Endothelial cell of umbilical vein (primary cell): ENCODE results near the gene XYLB. TPM values are rescaled to one million over a fixed set of nuclear protein-coding genes. Genes with fewer than 3 reads are reported as not detected.

ENCODE experiments used
- BruUV-seq: library from RNA; stranded (reverse); fragments of 400-500 nt; replicated peaks from 2 replicates; lab custom pipeline; 2021; lab: Mats Ljungman, UMichigan
- CTCF ChIA-PET: fragments of 300-600, 350-600 bp; sonication (Branson Sonifier 250); formaldehyde crosslinking; loops from one replicate; lab custom pipeline; 2021; ENCODE audit warnings: antibody characterized with exemption, inconsistent platforms; lab: Charles Lee
- POLR2A ChIA-PET: fragments of 300-600, 350-600 bp; sonication (Branson Sonifier 250); formaldehyde crosslinking; loops from one replicate; lab custom pipeline; 2021; ENCODE audit warnings: antibody characterized with exemption, inconsistent platforms; lab: Charles Lee
- DNase-seq: peaks from one replicate; pipeline ENCODE4 v3.0.0-alpha.2; 2011; ENCODE audit warnings: low read depth, low spot score
- FAIRE-seq: peaks from 2 replicates; lab custom pipeline; 2011; peaks lifted over from hg19 to GRCh38; lab: Jason Lieb, UNC
- H2AFZ ChIP-seq: 2 replicates; pipeline ENCODE4 v1.6.0; 2012; ENCODE audit warnings: low read depth, low read length, control low read depth, inconsistent platforms
- H3K27ac ChIP-seq: 2 replicates; pipeline ENCODE4 v1.5.1; 2011; ENCODE audit warnings: low read depth, mild to moderate bottlenecking, control low read depth, low read length, moderate library complexity; ENCODE audit not compliant: insufficient read depth
- H3K27me3 ChIP-seq, 2 experiments: 2 replicates each; pipeline versions ENCODE4 v1.6.0 to v1.6.1; 2011; ENCODE audit warnings: low read length in 2 of 2, mixed read lengths in 1 of 2; ENCODE audit not compliant: control insufficient read depth in 2 of 2, insufficient read depth in 2 of 2
- H3K36me3 ChIP-seq, 2 experiments: 2 replicates in 1 of 2; 3 replicates in 1 of 2; pipeline ENCODE4 v1.5.1; 2011; ENCODE audit warnings: low read length in 2 of 2, mild to moderate bottlenecking in 1 of 2, moderate library complexity in 1 of 2; ENCODE audit not compliant: control insufficient read depth in 2 of 2, insufficient read depth in 2 of 2; ENCODE audit errors: extremely low read depth in 1 of 2
- H3K4me1 ChIP-seq: 3 replicates; pipeline ENCODE4 v1.5.1; 2011; ENCODE audit warnings: mild to moderate bottlenecking, low read length; ENCODE audit not compliant: control insufficient read depth, insufficient read depth; ENCODE audit errors: extremely low read depth
- H3K4me2 ChIP-seq: 2 replicates; pipeline ENCODE4 v1.6.1; 2011; ENCODE audit warnings: low read length, control low read depth, mixed read lengths; ENCODE audit not compliant: insufficient read depth
- H3K4me3 ChIP-seq, 3 experiments: fragments of 200-600 bp in 1 of 3; sonication (generic), shearing (Covaris generic) in 1 of 3; replicated peaks in 1 of 3; 2 replicates each; pipeline ENCODE4 v1.5.1; 2011 to 2016; ENCODE audit warnings: control low read depth in 3 of 3, low read length in 3 of 3, mild to moderate bottlenecking in 2 of 3, inconsistent platforms in 1 of 3, low read depth in 1 of 3, moderate library complexity in 1 of 3; ENCODE audit not compliant: insufficient read depth in 1 of 3
- H3K79me2 ChIP-seq: 2 replicates; pipeline ENCODE4 v1.6.0; 2012; ENCODE audit warnings: low read length, inconsistent platforms; ENCODE audit not compliant: control insufficient read depth, insufficient read depth
- H3K9ac ChIP-seq: replicated peaks from 2 replicates; pipeline ENCODE3; 2011; ENCODE audit warnings: low read length, control low read depth; ENCODE audit not compliant: insufficient read depth; ENCODE audit errors: extremely low read depth
- H3K9me1 ChIP-seq: replicated peaks from 3 replicates; pipeline ENCODE4 v1.6.0; 2011; ENCODE audit warnings: mild to moderate bottlenecking, low read length; ENCODE audit not compliant: control insufficient read depth, insufficient read depth; ENCODE audit errors: extremely low read depth
- H3K9me3 ChIP-seq: replicated peaks from 2 replicates; pipeline ENCODE4 v1.5.1; 2012; ENCODE audit warnings: low read length, inconsistent platforms; ENCODE audit not compliant: control insufficient read depth, insufficient read depth
- H4K20me1 ChIP-seq: replicated peaks from 2 replicates; pipeline ENCODE3; 2011; ENCODE audit warnings: mild to moderate bottlenecking, low read length; ENCODE audit not compliant: control insufficient read depth, insufficient read depth; ENCODE audit errors: extremely low read depth
- CTCF ChIP-seq, 2 donors: IDR thresholded peaks; 1 replicate in 1 of 2; 2 replicates in 1 of 2; pipeline ENCODE4 v1.5.1; 2011; ENCODE audit warnings: low read length in 2 of 2, mild to moderate bottlenecking in 2 of 2, moderate library complexity in 2 of 2, control low read depth in 1 of 2, inconsistent platforms in 1 of 2, low read depth in 1 of 2; ENCODE audit not compliant: insufficient read depth in 1 of 2; ENCODE audit errors: extremely low read depth in 1 of 2
- EZH2 ChIP-seq: IDR thresholded peaks from 2 replicates; pipeline ENCODE4 v1.6.1; 2012; ENCODE audit warnings: borderline replicate concordance, low read depth, mild to moderate bottlenecking, moderate library complexity, low read length, inconsistent platforms; ENCODE audit not compliant: severe bottlenecking
- FOS ChIP-seq: IDR thresholded peaks from 2 replicates; pipeline ENCODE4 v1.6.1; 2011; ENCODE audit warnings: mild to moderate bottlenecking, low read length, moderate library complexity, borderline replicate concordance; ENCODE audit not compliant: insufficient read depth
- GATA2 ChIP-seq: IDR thresholded peaks from 2 replicates; pipeline ENCODE4 v1.7.0; 2011; ENCODE audit warnings: low read depth, mild to moderate bottlenecking, moderate library complexity, mixed read lengths, low read length; ENCODE audit not compliant: insufficient read length, insufficient read depth
- JUN ChIP-seq: IDR thresholded peaks from 2 replicates; pipeline ENCODE4 v1.6.1; 2011; ENCODE audit warnings: borderline replicate concordance, low read depth; ENCODE audit not compliant: insufficient read length, insufficient read depth
- MAX ChIP-seq: IDR thresholded peaks from 2 replicates; pipeline ENCODE4 v1.6.1; 2011; ENCODE audit not compliant: insufficient read depth, insufficient read length
- MYC ChIP-seq: IDR thresholded peaks from one replicate; pipeline ENCODE4 v1.6.1; 2011; ENCODE audit warnings: mild to moderate bottlenecking, low read depth, low read length
- POLR2A ChIP-seq: IDR thresholded peaks from 2 replicates; pipeline ENCODE4 v1.6.1; 2012; ENCODE audit warnings: low read depth, mild to moderate bottlenecking, control low read depth, low read length
- POLR2AphosphoS5 ChIP-seq: IDR thresholded peaks from 2 replicates; pipeline ENCODE4 v1.6.1; 2012; ENCODE audit warnings: low read depth, mild to moderate bottlenecking, control low read depth, low read length, moderate library complexity; ENCODE audit not compliant: insufficient read depth
- dilution Hi-C: fragments of 300-500 bp; cut with MboI; formaldehyde crosslinking; loops from one replicate; pipeline ENCODE4 v1.15.0; 2019; ENCODE audit warnings: low sequenced_read_pairs; ENCODE audit not compliant: extremely low pct_ligation_motif_present
- intact Hi-C: fragments of 100-400 bp; cut with micrococcal nuclease; formaldehyde crosslinking; loops from one replicate; pipeline ENCODE4 v1.10.0; 2022
- polyA plus RNA-seq, 4 experiments: library from polyadenylated mRNA; depleted of rRNA in 3 of 4; stranded (reverse) in 3 of 4; unstranded in 1 of 4; fragments of >200 nt; gene quantifications; 2 replicates each; pipeline versions ENCODE4 v1.2.1 to v1.2.3, GENCODE V29; 2011 to 2012; ENCODE audit warnings: missing spikeins in 1 of 4
- total RNA-seq: library from RNA; stranded (reverse); gene quantifications from 2 replicates; pipeline ENCODE4 v1.2.3, GENCODE V29; 2021

Gene XYLB
- total and polyA plus RNA-seq, 2 donors (not counting 3 experiments of a cell fraction or from before 2014, with no cell fraction given), result 3.7 to 4.3 TPM

- Histone ChIP-seq H2AFZ (no peak overlapping the region), H3K79me2 (no peaks in the 10 kb centered on the region), H3K4me3 (no peak overlapping the region), H3K36me3 (peaks cover 0 to 2% of the 10 kb centered on the region in 2 experiments), H3K27me3 (no peaks in the 10 kb centered on the region), H3K4me2 (no peak overlapping the region), H3K4me1 (no peaks in the 10 kb centered on the region), H4K20me1 (no peaks in the 10 kb centered on the region), H3K9ac (no peak overlapping the region), H3K27ac (no peak overlapping the region), H3K9me1 (no peaks in the 10 kb centered on the region), H3K9me3 (no peaks in the 10 kb centered on the region)
- no peak for DNase-seq
- dilution Hi-C loops, result no loop called here
- TF ChIP-seq GATA2 (no peak), FOS (no peak), POLR2AphosphoS5 (no peak), POLR2A (no peak)
- no peak for FAIRE-seq
- ChIA-PET POLR2A (no interaction called here), CTCF (interaction anchor here (1.3 kb wide), 1 partner anchor 33 kb away, joined by 3 read pairs; no protein-coding TSS in a partner anchor)
- intact Hi-C loops, result no loop called here
- BruUV-seq, result no TSS peak
Observed at GRCh38 chr3:38364721-38365400, 18.3 kb downstream of the XYLB start.

GRCh38 chr3:38365469-38366062 is 19.0 kb downstream of the XYLB start:
- Histone ChIP-seq H4K20me1 (no peaks in the 10 kb centered on the region), H3K27ac (no peak overlapping the region), H2AFZ (no peak overlapping the region), H3K27me3 (no peaks in the 10 kb centered on the region), H3K36me3 (peaks cover 0 to 2% of the 10 kb centered on the region in 2 experiments), H3K9me1 (no peaks in the 10 kb centered on the region), H3K4me3 (no peak overlapping the region), H3K9ac (no peak overlapping the region), H3K9me3 (no peaks in the 10 kb centered on the region), H3K79me2 (no peaks in the 10 kb centered on the region), H3K4me1 (no peaks in the 10 kb centered on the region), H3K4me2 (no peak overlapping the region)
- BruUV-seq, result no TSS peak
- intact Hi-C loops (no loop called here), dilution Hi-C loops (no loop called here)
- CTCF ChIA-PET, result interaction anchor here (1.2 to 1.3 kb wide), 2 partner anchors 10 to 32 kb away, joined by 3 read pairs; no protein-coding TSS in a partner anchor
- FAIRE-seq (no peak), DNase-seq (no peak)
- no peak for TF ChIP-seq POLR2A
- TF ChIP-seq GATA2, result no peak
- no peak for TF ChIP-seq FOS
- no peak for TF ChIP-seq JUN
- TF ChIP-seq EZH2, result no peak
- TF ChIP-seq POLR2AphosphoS5, result no peak
- no peak for TF ChIP-seq MAX
- TF ChIP-seq CTCF (IDR thresholded peaks at IDR 0.05; ENCODE audit: extremely low read depth in 1 of 2, insufficient read depth in 1 of 2, low read depth in 1 of 2, low read length in 2 of 2), result no peak
- no peak for TF ChIP-seq MYC
- POLR2A ChIA-PET, result no interaction called here
